HepG2 (cell line): Measurements from ENCODE around the gene WSB2. TPM values are rescaled to one million over a fixed set of nuclear protein-coding genes. Genes with fewer than 3 reads are reported as not detected.
A peak's percentile ranks its signal among the peaks of the same experiment; 100 is the strongest.

Source experiments
- ATAC-seq: fragments of 200-7000 bp; cut with Tn5 transposase; 3 replicates; pipeline ENCODE4 v1.9.1; 2020; ENCODE audit warnings: mild to moderate bottlenecking, moderate library complexity
- BruUV-seq: library from RNA; stranded (reverse); fragments of 400-500 nt; replicated peaks from 2 replicates; lab custom pipeline; 2021; lab: Mats Ljungman, UMichigan
- CTCF ChIA-PET: fragments of 300-600 bp; formaldehyde crosslinking; extraction: SDS; loops from one replicate; lab custom pipeline; 2021; ENCODE audit warnings: low total read pairs, inconsistent platforms, low intra/inter-chr PET ratio; lab: Yijun Ruan, JAX
- POLR2A ChIA-PET: fragments of 350-600 bp; sonication (Branson Sonifier 250); formaldehyde crosslinking; loops from one replicate; lab custom pipeline; 2020; ENCODE audit warnings: antibody characterized with exemption, inconsistent platforms; lab: Yijun Ruan, JAX
- DNase-seq: peaks from one replicate; pipeline ENCODE4 v3.0.0-alpha.2; 2015; ENCODE audit warnings: low spot score
- FAIRE-seq: peaks from 3 replicates; lab custom pipeline; 2011; peaks lifted over from hg19 to GRCh38; lab: Jason Lieb, UNC
- H2AFZ ChIP-seq: one replicate; pipeline ENCODE4 v1.6.1; 2011; ENCODE audit warnings: low read length, inconsistent platforms
- H3K27ac ChIP-seq: fragments of 300-600 bp; 3 replicates; pipeline ENCODE4 v1.8.0; 2011; ENCODE audit warnings: mixed run types, mild to moderate bottlenecking, mixed read lengths, low read length, inconsistent platforms; ENCODE audit not compliant: insufficient read depth; ENCODE audit errors: extremely low read length
- H3K27me3 ChIP-seq, 2 experiments: fragments of 200-600 bp in 1 of 2; 2 replicates in 1 of 2; 3 replicates in 1 of 2; pipeline versions ENCODE4 v1.6.0 to v1.8.0; 2011; ENCODE audit warnings: low read length in 2 of 2, mild to moderate bottlenecking in 2 of 2, moderate library complexity in 2 of 2, inconsistent platforms in 1 of 2; ENCODE audit not compliant: insufficient read depth in 2 of 2, control insufficient read depth in 1 of 2
- H3K36me3 ChIP-seq, 2 experiments: fragments of 200-600 bp in 1 of 2; replicated peaks in 1 of 2; 2 replicates in 1 of 2; 3 replicates in 1 of 2; pipeline versions ENCODE4 v1.5.1 to v1.8.0; 2011; ENCODE audit warnings: low read length in 2 of 2, inconsistent platforms in 1 of 2; ENCODE audit not compliant: insufficient read depth in 2 of 2, control insufficient read depth in 1 of 2
- H3K4me1 ChIP-seq: 2 replicates; pipeline ENCODE4 v1.5.1; 2012; ENCODE audit warnings: low read length, inconsistent platforms; ENCODE audit not compliant: insufficient read depth
- H3K4me2 ChIP-seq: 2 replicates; pipeline ENCODE4 v1.6.0; 2011; ENCODE audit warnings: low read depth, low read length, inconsistent platforms
- H3K4me3 ChIP-seq, 3 experiments: fragments of 200-600 bp in 1 of 3; sonication (generic), shearing (Covaris generic) in 1 of 3; replicated peaks in 1 of 3; 2 replicates each; pipeline ENCODE4 v1.5.1; 2011 to 2016; ENCODE audit warnings: low read length in 3 of 3, inconsistent platforms in 2 of 3, low read depth in 2 of 3, mild to moderate bottlenecking in 2 of 3, control low read depth in 1 of 3, mixed read lengths in 1 of 3; ENCODE audit not compliant: insufficient read depth in 1 of 3
- H3K79me2 ChIP-seq: one replicate; pipeline ENCODE4 v1.6.1; 2011; ENCODE audit warnings: low read length, inconsistent platforms; ENCODE audit not compliant: insufficient read depth
- H3K9ac ChIP-seq: 2 replicates; pipeline ENCODE4 v1.6.0; 2011; ENCODE audit warnings: mild to moderate bottlenecking, low read depth, low read length, inconsistent platforms; ENCODE audit not compliant: insufficient read depth
- H3K9me3 ChIP-seq: 2 replicates; pipeline ENCODE4 v1.5.1; 2012; ENCODE audit warnings: mild to moderate bottlenecking, low read length
- H4K20me1 ChIP-seq: 2 replicates; pipeline ENCODE4 v1.6.0; 2011; ENCODE audit warnings: inconsistent platforms, mild to moderate bottlenecking, low read length, moderate library complexity; ENCODE audit not compliant: insufficient read depth
- ATF5 ChIP-seq: sonication (generic); formaldehyde crosslinking; IDR thresholded peaks from 2 replicates; pipeline ENCODE4 v1.4.0; 2020; ENCODE audit warnings: mild to moderate bottlenecking, low read depth, missing genetic modification reagents
- CEBPB ChIP-seq: IDR thresholded peaks from 2 replicates; pipeline ENCODE4 v1.6.1; 2011; ENCODE audit warnings: low read depth, low read length, improper control_type of control experiment, borderline replicate concordance
- DMAP1 ChIP-seq: IDR thresholded peaks from 2 replicates; pipeline ENCODE4 v1.6.1; 2016
- ZNF337 ChIP-seq: sonication (generic); formaldehyde crosslinking; IDR thresholded peaks from 2 replicates; pipeline ENCODE4 v1.5.1; 2020; ENCODE audit warnings: missing genetic modification reagents, low read depth, mild to moderate bottlenecking, borderline replicate concordance
- WGBS: methylation state at CpG from one replicate; pipeline ENCODE4 v1.1.6; 2017; ENCODE audit warnings: low lambda C conversion rate; 5-methylcytosine and 5-hydroxymethylcytosine counted together
- in situ Hi-C: cut with HindIII; loops from 2 replicates; pipeline ENCODE4 v1.10.0; 2017; ENCODE audit warnings: low pct_unique_long_range_greater_than_20kb; ENCODE audit not compliant: extremely low pct_ligation_motif_present
- intact Hi-C: fragments of 100-400 bp; cut with micrococcal nuclease; formaldehyde crosslinking; loops from one replicate; pipeline ENCODE4 v1.10.0; 2022; ENCODE audit not compliant: unreplicated experiment
- polyA plus RNA-seq, 8 experiments: library from polyadenylated mRNA; depleted of rRNA in 3 of 8; stranded (reverse) in 7 of 8; unstranded in 1 of 8; fragments of >200 nt; fragmentation: Illumina TruSeq in 4 of 8; extraction: Trizol in 4 of 8; gene quantifications; 2 replicates each; pipeline versions ENCODE4 v1.2.1 to v1.2.3, GENCODE V29; 2011 to 2016; ENCODE audit warnings: low read depth in 4 of 8, missing spikeins in 1 of 8, mixed read lengths in 1 of 8; ENCODE audit not compliant: insufficient read depth in 1 of 8
- total RNA-seq, 5 experiments: library from RNA; depleted of rRNA; stranded (reverse); fragments of >200 nt; fragmentation: Illumina TruSeq; extraction: Trizol; gene quantifications; 2 replicates each; pipeline ENCODE4 v1.2.3, GENCODE V29; 2016; ENCODE audit warnings: low read depth in 1 of 5
- TF ChIP-seq, protein P1 (sequence below), 2 experiments: fragments of 450-650 bp in 1 of 2; sonication (generic) in 1 of 2; formaldehyde crosslinking; IDR thresholded peaks; 2 replicates each; pipeline versions ENCODE4 v1.5.0 to v1.8.0; 2020 to 2022; ENCODE audit warnings: mild to moderate bottlenecking in 1 of 2, missing genetic modification reagents in 1 of 2
- TF ChIP-seq, protein P2 (sequence below): sonication (generic); formaldehyde crosslinking; conservative IDR thresholded peaks from 2 replicates; pipeline ENCODE4 v1.8.0; 2022; ENCODE audit warnings: missing genetic modification reagents

WSB2 gene
- total and polyA plus RNA-seq, 2 of the 13 experiments (the other 11 are each of a cell fraction or from before 2014, with no cell fraction given) = 31.0 to 82.8 TPM

GRCh38 chr12:118050972-118051910 lies 9.7 kb downstream of the WSB2 start:
- H3K4me1 ChIP-seq = peaks cover 54% of the 10 kb centered on the region
- no peaks in the 10 kb centered on the region for H3K9me3 ChIP-seq
- FAIRE-seq (no peak), ATAC-seq (no peak), DNase-seq (no peak)
- in situ Hi-C loops (no loop called here), intact Hi-C loops (no loop called here)
- TF ChIP-seq ZNF337 (CRISPR knock-in tag) (0 out of 2 replicates have a peak, but pooled peaks have one; percentile 0), DMAP1 (CRISPR knock-in tag) (no peak), ATF5 (CRISPR knock-in tag) (no peak), CEBPB (peak; percentile 35; the same call in 1 of the 2 replicates)
- TF ChIP-seq, protein P1, sequence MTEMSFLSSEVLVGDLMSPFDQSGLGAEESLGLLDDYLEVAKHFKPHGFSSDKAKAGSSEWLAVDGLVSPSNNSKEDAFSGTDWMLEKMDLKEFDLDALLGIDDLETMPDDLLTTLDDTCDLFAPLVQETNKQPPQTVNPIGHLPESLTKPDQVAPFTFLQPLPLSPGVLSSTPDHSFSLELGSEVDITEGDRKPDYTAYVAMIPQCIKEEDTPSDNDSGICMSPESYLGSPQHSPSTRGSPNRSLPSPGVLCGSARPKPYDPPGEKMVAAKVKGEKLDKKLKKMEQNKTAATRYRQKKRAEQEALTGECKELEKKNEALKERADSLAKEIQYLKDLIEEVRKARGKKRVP (CRISPR knock-in tag; IDR thresholded peaks at IDR 0.05) = 0 out of 4 replicates have a peak, but pooled peaks of 1 of the 2 experiments have one; percentile 14
- TF ChIP-seq, protein P2, sequence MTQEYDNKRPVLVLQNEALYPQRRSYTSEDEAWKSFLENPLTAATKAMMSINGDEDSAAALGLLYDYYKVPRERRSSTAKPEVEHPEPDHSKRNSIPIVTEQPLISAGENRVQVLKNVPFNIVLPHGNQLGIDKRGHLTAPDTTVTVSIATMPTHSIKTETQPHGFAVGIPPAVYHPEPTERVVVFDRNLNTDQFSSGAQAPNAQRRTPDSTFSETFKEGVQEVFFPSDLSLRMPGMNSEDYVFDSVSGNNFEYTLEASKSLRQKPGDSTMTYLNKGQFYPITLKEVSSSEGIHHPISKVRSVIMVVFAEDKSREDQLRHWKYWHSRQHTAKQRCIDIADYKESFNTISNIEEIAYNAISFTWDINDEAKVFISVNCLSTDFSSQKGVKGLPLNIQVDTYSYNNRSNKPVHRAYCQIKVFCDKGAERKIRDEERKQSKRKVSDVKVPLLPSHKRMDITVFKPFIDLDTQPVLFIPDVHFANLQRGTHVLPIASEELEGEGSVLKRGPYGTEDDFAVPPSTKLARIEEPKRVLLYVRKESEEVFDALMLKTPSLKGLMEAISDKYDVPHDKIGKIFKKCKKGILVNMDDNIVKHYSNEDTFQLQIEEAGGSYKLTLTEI (CRISPR knock-in tag) = no peak
- H3K9ac ChIP-seq = no peak overlapping the region
- H3K79me2 ChIP-seq = peaks cover 2% of the 10 kb centered on the region
- H2AFZ ChIP-seq = no peak overlapping the region
- peaks cover 4 to 14% of the 10 kb centered on the region in 2 experiments; a peak in 3 of 5 replicates for H3K36me3 ChIP-seq
- H3K4me2 ChIP-seq = peak overlapping the region; percentile 79
- ChIA-PET POLR2A (interaction anchor here (1.3 kb wide), 1 partner anchor 15 kb away, joined by 3 read pairs; no protein-coding TSS in a partner anchor), CTCF (no interaction called here)
- no peaks in the 10 kb centered on the region for H4K20me1 ChIP-seq
- peak overlapping the region; percentile 91 for H3K27ac ChIP-seq
- WGBS = 93% methylated on average over 12 of the region's 12 CpGs
- no TSS peak for BruUV-seq
- H3K4me3 ChIP-seq = no peak overlapping the region
- no peaks in the 10 kb centered on the region for H3K27me3 ChIP-seq
